GM12878 (cell line): ENCODE measurements around the gene WNT3A.
A peak's percentile ranks its signal among the peaks of the same experiment; 100 is the strongest.

Experiments used
- BCLAF1 ChIP-seq: fragments of 450-650 bp; IDR thresholded peaks from 2 replicates; pipeline ENCODE4 v1.6.1; 2017; ENCODE audit warnings: antibody characterized with exemption, mild to moderate bottlenecking, moderate library complexity
- CTCF ChIP-seq, 3 experiments: IDR thresholded peaks in 2 of 3; conservative IDR thresholded peaks in 1 of 3; 2 replicates each; pipeline ENCODE4 v1.5.1; 2011; ENCODE audit warnings: low read depth in 3 of 3, low read length in 3 of 3, mild to moderate bottlenecking in 3 of 3, control low read depth in 2 of 3, moderate library complexity in 2 of 3, inconsistent platforms in 1 of 3, mixed read lengths in 1 of 3; ENCODE audit not compliant: control insufficient read depth in 2 of 3, insufficient read depth in 1 of 3; ENCODE audit errors: extremely low read depth in 1 of 3
- E2F4 ChIP-seq: IDR thresholded peaks from 2 replicates; pipeline ENCODE4 v1.6.1; 2012; ENCODE audit warnings: low read depth, low read length, improper control_type of control experiment
- ESRRA ChIP-seq: IDR thresholded peaks from 2 replicates; pipeline ENCODE4 v1.6.1; 2012; ENCODE audit warnings: mild to moderate bottlenecking, low read length, improper control_type of control experiment
- POLR2A ChIP-seq: IDR thresholded peaks from 2 replicates; pipeline ENCODE4 v1.6.1; 2011; ENCODE audit warnings: low read depth, mild to moderate bottlenecking, low read length
- SRF ChIP-seq, 2 experiments: IDR thresholded peaks; 2 replicates each; pipeline ENCODE4 v1.6.1; 2011; ENCODE audit warnings: low read depth in 2 of 2, low read length in 2 of 2, mild to moderate bottlenecking in 1 of 2, moderate library complexity in 1 of 2

- TF ChIP-seq CTCF (IDR thresholded peaks at IDR 0.05 in 2 of 3, conservative IDR thresholded peaks at IDR 0.05 in 1 of 3; ENCODE audit: control insufficient read depth in 2 of 3, extremely low read depth in 1 of 3, insufficient read depth in 1 of 3, low read depth in 3 of 3, low read length in 3 of 3) (no peak), POLR2A (peak; percentile 65), E2F4 (no peak), ESRRA (no peak), SRF (IDR thresholded peaks at IDR 0.05; ENCODE audit: low read depth in 2 of 2, low read length in 2 of 2) (no peak), BCLAF1 (no peak)
Measured at GRCh38 chr1:228104526-228105269, 97.9 kb downstream of the WNT3A start.
